ENCODE measurements around the gene ACOD1. TPM values are rescaled to one million over a fixed set of nuclear protein-coding genes. Genes with fewer than 3 reads are reported as not detected.
"Not testable (repeated sequence)": the region's sequence is repeated elsewhere in the genome, so short reads cannot be mapped to it uniquely, and the experiment has no call there.

Gene ACOD1
- total RNA-seq, 4 donors from 2014 or later = 0.32 TPM; not detected in 3

GRCh38 chr13:76912476-76912875 is 35.8 kb upstream of the ACOD1 start:
- Histone ChIP-seq H3K36me3 (no peaks in the 10 kb centered on the region), H3K4me1 (no peaks in the 10 kb centered on the region), H3K27ac (no peak overlapping the region), H3K4me3 (no peak overlapping the region), H3K27me3 (no peaks in the 10 kb centered on the region), H3K9me3 (no peaks in the 10 kb centered on the region)
- TF ChIP-seq POLR2A (IDR thresholded peaks at IDR 0.05) = no peak
- no peak for TF ChIP-seq CTCF (IDR thresholded peaks at IDR 0.05)
- no peak for TF ChIP-seq EP300 (IDR thresholded peaks at IDR 0.05; ENCODE audit: low read depth)
- TF ChIP-seq POLR2AphosphoS5 (IDR thresholded peaks at IDR 0.05) = no peak
- 76 to 90% methylated on average over 2 to 3 of the region's 3 CpGs for WGBS, 2 donors (ENCODE audit: low coverage in 1 of 2)
- in situ Hi-C loops (cut with MboI; ENCODE audit: low pct_ligation_motif_present in 1 of 4, low pct_unique_long_range_greater_than_20kb in 1 of 4, low sequenced_read_pairs in 3 of 4) (loop anchor here (25.0 kb wide), 3 partner anchors 250 to 1225 kb away; no protein-coding TSS in a partner anchor), intact Hi-C loops (cut with DNase I; ENCODE audit: low total_unique reads) (no loop called here)
- DNase-seq = no peak

GRCh38 chr13:76913898-76914297 is 34.4 kb upstream of the ACOD1 start:
- 51 to 71% methylated on average over 4 of the region's 4 CpGs for WGBS, 2 donors (ENCODE audit: low coverage in 1 of 2)
- intact Hi-C loops (cut with DNase I; ENCODE audit: low total_unique reads) (no loop called here), in situ Hi-C loops (cut with MboI; ENCODE audit: low pct_ligation_motif_present in 1 of 4, low pct_unique_long_range_greater_than_20kb in 1 of 4, low sequenced_read_pairs in 3 of 4) (loop anchor here (25.0 kb wide), 3 partner anchors 252 to 1227 kb away; no protein-coding TSS in a partner anchor)
- Histone ChIP-seq H3K9me3 (no peaks in the 10 kb centered on the region), H3K36me3 (no peaks in the 10 kb centered on the region), H3K27me3 (no peaks in the 10 kb centered on the region), H3K4me3 (no peak overlapping the region), H3K27ac (no peak overlapping the region), H3K4me1 (no peaks in the 10 kb centered on the region)
- no peak for TF ChIP-seq CTCF (IDR thresholded peaks at IDR 0.05)
- no peak for TF ChIP-seq EP300 (IDR thresholded peaks at IDR 0.05; ENCODE audit: low read depth)
- no peak for TF ChIP-seq POLR2AphosphoS5 (IDR thresholded peaks at IDR 0.05)
- no peak for TF ChIP-seq POLR2A (IDR thresholded peaks at IDR 0.05)
- DNase-seq = no peak

- TF ChIP-seq CTCF (IDR thresholded peaks at IDR 0.05) = no peak
- no peak for TF ChIP-seq POLR2AphosphoS5 (IDR thresholded peaks at IDR 0.05)
- no peak for TF ChIP-seq POLR2A (IDR thresholded peaks at IDR 0.05)
- TF ChIP-seq EP300 (IDR thresholded peaks at IDR 0.05; ENCODE audit: low read depth) = no peak
- in situ Hi-C loops (cut with MboI; ENCODE audit: low pct_ligation_motif_present in 1 of 4, low pct_unique_long_range_greater_than_20kb in 1 of 4, low sequenced_read_pairs in 3 of 4) = loop anchor here (25.0 kb wide), 3 partner anchors 255 to 1230 kb away; no protein-coding TSS in a partner anchor
These were observed 31.2 kb upstream of the ACOD1 start for GRCh38 chr13:76917095-76917494.

GRCh38 chr13:76917755-76918481 is 30.4 kb upstream of the ACOD1 start:
- H3K4me3 ChIP-seq; DNase-seq; H3K36me3 ChIP-seq; H3K9me3 ChIP-seq; H3K27ac ChIP-seq; H3K27me3 ChIP-seq; intact Hi-C loops (cut with DNase I; ENCODE audit: low total_unique reads); H3K4me1 ChIP-seq: not testable (repeated sequence)
- in situ Hi-C loops (cut with MboI; ENCODE audit: low pct_ligation_motif_present in 1 of 4, low pct_unique_long_range_greater_than_20kb in 1 of 4, low sequenced_read_pairs in 3 of 4) = loop anchor here (25.0 kb wide), 3 partner anchors 256 to 1231 kb away; no protein-coding TSS in a partner anchor
- WGBS, 2 donors (ENCODE audit: low coverage in 1 of 2) = 83% methylated on average over 12 of the region's 12 CpGs; no CpG with 5 or more reads in 1 of the 2 donors

More at GRCh38 chr13:76917095-76917494, 31.2 kb upstream of the ACOD1 start:
- 83 to 85% methylated on average over 1 of the region's 1 CpG for WGBS, 2 donors (ENCODE audit: low coverage in 1 of 2)
- Histone ChIP-seq H3K27me3 (no peaks in the 10 kb centered on the region), H3K27ac (no peak overlapping the region), H3K4me3 (no peak overlapping the region), H3K36me3 (no peaks in the 10 kb centered on the region), H3K4me1 (no peaks in the 10 kb centered on the region), H3K9me3 (no peaks in the 10 kb centered on the region)
- no peak for DNase-seq
- intact Hi-C loops (cut with DNase I; ENCODE audit: low total_unique reads) = no loop called here
